Activated CD8-positive, alpha-beta memory T cell treated with anti-CD3 and anti-CD28 coated beads, Interleukin-2, amount 50 U/mL, for 24 hours (primary cell): ENCODE measurements around the gene LUM.
"Not testable (repeated sequence)": the region's sequence is repeated elsewhere in the genome, so short reads cannot be mapped to it uniquely, and the experiment has no call there.

Source experiments
- DNase-seq: peaks from one replicate; pipeline ENCODE4 v3.0.0-alpha.2; 2020; ENCODE audit errors: extremely low read depth

Gene LUM

DNA sequence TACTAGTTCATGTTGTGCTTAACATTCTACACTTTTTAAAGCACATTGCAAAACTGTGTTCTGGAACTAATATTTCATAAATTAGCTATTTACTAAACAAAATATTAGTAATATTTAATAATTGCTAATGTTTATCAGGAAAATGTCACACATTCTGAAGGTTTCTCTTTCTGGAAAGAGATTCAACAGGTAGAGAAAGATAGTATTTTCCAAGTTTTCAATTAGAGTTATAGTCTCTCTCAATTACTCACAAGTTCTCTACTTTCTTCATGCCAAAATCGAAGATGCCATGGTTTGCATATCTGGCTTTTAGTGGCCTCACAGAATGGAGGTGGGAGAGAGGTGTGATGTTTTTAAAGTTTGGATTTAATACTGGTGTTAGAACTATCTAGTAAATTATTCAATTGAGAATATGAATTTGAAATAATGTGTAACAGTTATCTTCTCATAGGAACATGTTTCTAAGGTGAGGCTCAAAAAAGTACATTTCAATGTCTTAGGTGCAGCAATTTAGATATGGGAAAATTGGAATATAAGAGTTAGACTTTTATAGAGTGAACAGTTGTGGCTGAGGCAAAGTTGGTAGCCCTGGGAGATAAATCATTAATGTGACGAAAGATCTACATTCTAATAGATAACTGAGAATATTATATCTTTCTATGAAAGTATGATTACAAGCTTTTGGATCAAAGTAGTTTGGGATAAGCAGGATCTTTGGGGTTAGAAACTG, 1.5 kb downstream of the LUM start:
- no peak for DNase-seq

DNA sequence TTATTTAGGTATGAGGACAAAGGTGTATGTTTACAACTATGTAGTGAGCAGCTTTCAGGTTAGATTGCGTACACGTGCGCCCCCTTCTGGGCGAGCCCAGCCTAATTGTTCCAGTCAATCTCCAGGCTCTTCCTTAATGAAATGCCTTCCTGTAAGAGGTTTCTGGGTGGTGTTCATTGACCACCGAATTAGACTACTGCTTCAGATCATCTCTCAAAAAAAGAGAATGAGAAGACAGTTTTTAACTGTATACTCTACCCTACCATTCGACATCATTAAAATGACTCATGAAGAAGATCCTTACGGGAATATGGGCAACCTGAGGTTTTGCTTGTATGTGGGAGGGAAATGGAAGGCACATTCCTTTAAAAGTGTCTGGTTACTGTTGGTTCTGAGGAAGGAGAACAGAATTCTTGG, 2.1 kb downstream of the LUM start:
- DNase-seq = no peak

DNA sequence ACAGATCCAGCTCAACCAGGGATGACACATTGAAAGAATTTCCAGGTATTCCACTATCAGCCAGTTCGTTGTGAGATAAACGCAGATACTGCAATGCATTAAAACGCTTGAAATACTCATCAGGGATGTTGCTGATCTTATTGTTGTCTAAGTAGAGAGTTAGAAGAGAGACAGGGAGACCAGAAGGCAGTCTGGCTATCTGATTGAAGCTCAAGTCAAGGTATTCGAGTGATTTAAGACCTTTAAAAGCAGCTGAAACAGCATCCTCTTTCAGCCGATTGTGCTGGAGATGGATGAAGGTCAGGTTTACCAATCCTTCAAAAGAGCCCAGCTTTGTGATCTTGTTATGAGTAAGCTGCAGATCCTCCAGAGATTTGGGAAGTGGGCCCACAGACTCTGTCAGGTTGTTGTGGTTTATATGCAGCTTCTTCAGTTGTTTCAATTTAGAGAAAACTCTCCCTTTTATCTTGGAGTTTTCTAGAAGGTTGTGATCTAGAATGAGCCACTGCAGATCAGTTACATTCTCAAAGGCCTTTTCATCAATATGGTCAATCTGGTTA, 3.0 kb downstream of the LUM start:
- DNase-seq = no peak

DNA sequence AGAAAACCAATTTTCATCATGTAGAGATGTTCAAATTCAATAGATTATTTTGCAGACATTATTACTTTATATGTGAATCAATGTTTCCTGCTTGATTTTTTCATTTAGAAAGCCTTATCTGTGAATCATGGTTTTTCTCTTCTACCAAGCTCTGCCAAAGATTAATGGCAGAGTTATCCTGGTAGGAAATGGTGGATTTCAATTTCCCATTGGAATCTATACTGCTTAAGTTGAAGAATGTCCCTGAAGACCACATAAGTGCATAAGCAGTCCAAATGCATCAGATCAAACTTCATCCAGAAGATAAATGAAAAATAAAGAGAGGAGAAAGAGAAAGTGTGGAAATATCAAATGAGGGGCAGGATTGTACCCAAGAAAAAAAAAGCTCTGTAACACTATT, 5.0 kb downstream of the LUM start:
- no peak for DNase-seq

DNA sequence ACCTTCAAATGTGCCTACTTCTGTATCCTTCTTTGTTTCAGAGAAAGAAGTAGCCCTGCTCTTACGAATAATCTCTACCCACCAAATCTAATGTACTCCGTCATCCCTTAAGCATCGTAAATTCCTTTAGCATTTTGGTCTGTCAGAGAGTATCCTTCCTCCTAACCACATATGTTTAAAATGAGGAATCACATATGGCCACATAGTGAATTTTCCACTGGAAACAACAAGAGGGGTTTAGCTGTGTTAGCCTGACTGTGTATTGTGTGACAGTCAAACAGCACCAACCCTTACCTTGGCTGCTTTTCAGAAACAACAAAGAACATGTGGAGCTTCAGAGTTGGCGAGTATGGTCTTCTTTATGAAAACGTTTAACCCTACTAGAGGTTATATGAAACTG, 5.5 kb downstream of the LUM start:
- no peak for DNase-seq

DNA sequence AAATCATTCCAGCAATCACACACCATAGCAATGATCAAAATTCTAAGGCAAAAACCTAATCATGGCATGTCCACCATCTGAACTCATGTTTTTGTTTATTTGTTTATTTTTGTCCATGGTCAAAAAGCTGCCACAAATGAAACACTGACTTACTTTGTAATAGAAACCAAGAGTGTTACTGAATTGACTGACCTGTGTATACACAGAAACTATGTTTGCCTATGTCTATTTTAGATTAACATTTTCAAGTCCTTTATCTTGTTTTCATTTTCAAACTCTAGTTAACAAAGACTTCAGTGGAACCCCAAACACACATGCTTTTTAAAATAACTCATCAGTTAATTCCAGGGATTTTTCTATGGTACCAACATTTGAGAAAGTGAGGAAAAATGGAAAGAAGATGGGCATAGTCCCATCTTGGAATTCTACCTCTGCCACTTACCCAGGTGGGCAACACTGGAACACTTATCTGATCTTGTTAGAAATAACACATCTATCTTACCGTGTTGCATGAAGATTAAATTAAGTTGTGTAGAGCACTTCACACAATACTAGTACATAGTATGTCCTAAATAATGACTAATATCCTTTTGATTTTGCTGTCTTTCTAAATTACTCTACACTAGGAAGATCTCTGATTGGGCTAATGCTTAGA, 6.4 kb downstream of the LUM start:
- DNase-seq = no peak

DNA sequence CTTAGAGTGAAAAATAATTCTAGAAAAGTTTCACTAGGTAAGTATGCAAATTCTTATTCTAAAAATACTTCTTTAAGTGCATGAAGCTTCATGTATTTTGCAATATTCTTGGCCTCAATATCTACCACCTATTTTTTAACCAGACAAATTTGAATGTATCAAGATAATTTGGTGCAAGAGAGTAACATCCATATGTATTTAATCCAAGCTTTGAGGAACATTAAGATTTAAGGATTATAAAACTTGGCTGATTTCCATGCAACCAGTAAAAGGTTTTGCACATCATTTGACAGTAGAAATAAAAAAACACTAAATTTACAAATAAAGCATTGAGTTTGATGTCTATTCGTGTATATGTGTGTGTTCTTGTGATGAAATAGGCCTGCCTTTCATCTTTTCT, 7.7 kb downstream of the LUM start:
- DNase-seq = no peak

DNA sequence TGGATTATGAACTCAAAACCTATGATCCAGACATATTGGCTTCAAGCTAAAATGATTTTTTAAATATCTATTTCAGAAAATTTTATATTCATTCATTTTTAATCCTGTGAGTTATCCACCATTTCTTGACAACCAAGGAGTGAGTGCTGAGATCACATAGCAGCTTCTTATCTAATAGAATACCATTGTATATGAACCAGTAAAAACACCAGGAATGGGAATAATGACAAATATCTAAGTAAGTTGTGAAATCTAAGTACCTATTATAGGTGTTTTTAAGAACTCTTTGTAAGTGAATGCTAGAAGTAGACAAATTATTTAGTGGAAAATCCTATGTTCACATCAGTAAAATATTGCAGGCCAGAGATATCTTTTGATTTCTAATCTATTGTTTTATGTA, 8.2 kb downstream of the LUM start:
- DNase-seq = no peak

DNA sequence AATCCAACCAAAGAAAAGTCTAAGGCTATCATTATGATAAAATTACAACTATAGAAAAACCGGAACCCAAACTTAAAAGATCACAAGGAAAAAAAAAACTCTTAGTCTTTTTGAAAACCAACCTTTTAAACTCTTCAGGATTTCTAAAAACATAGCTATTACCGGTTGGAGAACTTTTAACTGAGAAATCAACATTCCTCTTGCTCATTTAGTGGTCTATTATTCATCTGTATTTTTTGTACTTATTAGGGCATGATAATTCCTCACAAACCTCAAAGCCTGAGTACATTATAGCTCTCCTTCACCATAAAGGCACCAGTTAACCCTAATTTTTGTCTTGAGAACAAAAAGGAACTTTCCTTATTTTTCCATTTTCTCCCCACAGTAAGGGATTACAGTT, 10.4 kb downstream of the LUM start:
- no peak for DNase-seq

DNA sequence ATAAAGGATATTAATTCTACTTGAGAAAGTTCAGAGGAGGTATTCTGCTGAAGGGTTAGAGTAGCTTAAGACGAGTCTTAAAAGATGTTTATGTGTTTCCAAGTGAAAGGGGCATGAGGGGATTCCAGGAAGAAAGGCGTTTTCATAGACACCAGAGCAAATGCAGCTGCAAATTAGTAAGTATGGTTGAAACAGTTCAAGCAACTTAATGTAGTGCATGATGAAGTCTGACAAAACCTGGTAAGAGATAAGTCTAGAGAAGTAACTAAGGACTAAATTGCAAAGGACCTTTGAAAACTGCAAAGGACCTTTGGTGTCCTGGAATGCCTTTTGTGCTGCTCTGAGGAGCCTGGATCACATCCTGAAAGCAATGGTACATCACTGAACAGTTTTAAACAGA, 11.5 kb downstream of the LUM start:
- DNase-seq = no peak

DNA sequence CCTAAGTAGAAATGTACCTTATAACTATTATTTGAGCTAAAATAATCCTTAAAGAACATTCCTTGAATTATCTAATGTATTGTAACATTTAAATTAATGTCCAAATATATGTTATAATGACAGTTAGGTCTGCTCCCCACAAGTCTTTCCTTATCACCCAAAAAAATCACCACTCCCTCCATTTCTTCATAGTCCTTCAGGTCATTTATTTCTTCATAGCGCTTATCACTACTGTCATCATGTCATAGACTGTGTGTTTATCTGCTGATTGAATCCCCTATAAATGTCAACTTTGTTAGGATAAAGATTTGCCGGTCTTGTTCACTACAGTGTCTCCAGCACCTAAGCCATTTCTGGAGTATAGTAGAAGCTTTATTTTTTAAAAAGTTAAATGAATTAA, 12.0 kb downstream of the LUM start:
- no peak for DNase-seq

DNA sequence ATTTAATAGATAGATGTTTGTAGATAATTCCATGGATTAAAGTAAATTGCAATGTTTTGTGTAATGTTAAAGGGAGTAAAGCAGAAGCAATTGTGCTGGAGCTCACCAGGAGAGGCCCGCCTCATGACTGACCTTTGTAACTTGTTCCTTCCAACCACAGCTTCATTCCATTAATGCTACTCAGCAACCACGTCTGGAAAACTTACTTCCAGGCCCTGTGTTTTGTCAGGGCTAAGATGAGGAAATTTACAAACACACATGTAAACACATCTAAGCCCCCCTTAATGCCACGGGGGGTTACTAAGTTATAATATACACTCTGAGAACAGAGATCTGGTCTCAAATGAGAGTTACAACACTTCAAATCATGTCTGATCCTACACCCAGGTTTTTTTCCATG, 12.4 kb downstream of the LUM start:
- no peak for DNase-seq

DNA sequence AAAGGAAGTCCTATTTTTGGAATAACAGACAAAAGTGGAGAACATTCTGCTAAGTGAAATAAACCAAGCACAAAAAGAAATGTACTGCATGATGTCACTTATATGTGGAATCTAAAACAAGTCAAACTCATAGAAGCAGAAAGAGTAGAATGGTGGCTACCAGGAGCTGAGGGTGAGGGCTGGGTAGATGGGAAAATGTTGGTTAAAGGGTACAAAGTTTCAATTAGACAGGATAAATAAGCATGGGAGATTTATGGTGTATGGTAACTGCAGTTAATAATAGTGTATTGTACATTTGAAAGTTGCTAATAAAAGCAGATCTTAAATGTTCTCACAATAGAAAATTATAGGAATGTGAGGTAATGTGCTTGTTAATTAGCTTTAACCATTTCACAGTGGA, 12.8 kb downstream of the LUM start:
- no peak for DNase-seq

DNA sequence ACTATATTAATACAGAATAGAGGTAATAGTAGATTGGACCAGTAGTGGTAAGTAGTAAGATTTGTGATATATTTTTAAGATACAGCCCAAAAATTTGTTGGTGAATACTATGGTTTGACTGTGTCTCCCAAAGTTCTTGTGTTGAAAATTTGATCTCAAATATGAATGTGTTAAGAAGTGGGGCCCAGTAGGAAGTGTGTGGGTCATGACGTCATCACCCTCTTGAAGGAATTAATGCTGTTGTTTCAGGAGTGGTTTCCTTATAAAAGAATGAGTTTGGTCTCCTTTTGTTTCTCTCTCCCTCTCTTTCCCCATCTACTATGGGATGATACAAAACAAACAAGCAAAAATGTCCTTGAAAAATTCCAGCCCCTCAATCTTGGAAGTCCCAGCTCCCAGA, 16.3 kb downstream of the LUM start:
- DNase-seq = no peak

DNA sequence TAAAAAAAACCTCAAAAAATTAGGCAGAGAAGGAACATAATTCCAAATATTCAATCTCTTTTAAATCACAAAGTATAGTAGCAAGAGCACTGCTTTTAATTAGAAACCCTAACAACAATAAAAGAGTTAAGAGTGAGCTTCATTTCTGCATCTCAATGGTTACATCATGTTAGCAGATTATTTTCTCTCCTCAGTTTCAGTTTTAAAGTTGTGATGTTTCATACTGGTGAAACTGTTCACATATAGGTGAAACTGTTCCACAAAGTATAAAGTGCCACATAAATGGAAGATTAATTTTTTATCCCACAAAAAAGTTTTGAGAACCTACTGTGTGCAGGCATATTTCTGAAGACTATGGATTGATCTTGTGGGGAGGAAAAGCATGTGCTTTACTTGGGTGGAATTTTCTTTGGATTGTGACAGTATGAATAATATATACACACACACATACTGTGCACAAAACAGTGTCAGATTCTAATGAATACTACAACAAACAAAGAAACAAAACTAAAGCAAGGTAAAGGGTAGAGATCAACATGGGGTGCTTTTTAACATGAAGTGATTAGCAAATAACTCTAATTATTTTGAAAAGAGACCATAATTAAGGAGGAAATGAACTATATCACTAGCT, 17.1 kb downstream of the LUM start:
- DNase-seq = no peak

DNA sequence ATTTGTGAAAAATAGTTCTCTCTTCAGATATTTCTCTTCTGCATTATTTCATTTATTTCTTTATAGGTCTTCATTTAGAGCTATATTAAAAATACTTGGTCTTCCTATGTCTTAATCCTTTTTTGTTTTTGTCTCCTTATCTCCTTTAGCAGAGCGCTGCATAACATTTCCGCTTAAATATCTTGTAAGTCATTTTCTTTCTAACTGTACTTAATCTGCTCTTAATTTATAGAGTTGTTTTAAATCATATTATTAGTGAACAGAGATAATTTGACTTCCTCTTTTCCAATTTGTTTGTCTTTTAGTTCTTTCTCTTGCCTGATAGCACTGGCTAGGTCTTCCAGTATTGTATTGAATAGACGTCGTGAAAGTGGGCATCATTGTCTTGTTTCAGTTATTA, 18.0 kb downstream of the LUM start:
- no peak for DNase-seq

DNA sequence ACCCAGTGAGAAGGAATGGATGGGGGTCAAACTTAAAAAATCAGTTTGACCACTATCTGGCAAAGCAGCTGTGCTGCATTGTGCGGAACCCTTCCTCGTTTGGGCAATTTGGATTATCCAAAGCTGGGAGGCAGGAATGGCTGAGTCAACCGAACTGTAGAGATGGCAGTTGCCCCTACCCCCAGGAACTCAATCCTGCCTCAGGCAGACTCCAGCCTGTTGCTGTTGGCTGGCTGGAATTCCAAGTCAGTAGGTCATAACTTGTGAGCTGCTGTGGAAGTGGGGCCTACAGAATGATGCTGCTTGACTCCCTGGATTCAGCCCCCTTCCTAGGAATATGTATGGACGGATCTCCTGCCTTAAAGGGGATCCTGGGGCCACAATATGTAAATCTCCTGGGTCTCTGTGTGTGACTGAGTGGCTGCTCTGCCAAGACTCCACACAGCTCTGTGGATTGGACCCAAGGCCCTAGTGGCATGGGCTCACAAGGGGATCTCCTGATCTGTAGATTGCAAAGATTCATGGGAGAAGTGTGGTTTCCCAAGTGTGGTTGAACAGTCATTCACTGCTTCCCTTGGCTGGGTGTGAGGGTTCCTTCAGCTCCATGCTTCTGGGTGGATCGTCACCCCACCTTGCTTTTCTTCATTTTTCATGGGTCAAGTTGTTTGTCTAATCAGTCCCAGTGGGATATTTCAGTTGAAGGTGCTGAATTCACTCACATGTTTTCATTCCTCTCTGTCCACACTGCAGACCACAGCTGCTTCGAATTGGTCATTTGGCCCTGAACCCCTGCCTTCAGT, 19.2 kb downstream of the LUM start:
- no peak for DNase-seq

DNA sequence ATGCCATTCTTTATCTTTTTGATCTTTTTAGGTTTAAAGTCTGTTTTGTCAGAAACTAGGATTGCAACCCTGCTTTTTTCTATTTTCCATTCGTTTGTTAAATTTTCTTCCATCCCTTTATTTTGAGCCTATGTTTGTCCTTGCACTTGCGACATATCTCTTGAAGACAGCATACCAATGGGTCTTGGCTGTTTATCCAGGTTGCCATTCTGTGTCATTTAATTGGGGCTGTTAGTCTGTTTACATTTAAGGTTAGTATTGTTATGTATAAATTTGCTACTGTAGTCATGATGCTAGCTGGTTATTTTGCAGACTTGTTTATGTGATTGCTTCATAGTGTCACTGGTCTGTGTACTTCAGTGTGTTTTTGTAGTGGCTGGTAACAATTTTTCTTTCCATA, 21.3 kb downstream of the LUM start:
- DNase-seq = not testable (repeated sequence)

DNA sequence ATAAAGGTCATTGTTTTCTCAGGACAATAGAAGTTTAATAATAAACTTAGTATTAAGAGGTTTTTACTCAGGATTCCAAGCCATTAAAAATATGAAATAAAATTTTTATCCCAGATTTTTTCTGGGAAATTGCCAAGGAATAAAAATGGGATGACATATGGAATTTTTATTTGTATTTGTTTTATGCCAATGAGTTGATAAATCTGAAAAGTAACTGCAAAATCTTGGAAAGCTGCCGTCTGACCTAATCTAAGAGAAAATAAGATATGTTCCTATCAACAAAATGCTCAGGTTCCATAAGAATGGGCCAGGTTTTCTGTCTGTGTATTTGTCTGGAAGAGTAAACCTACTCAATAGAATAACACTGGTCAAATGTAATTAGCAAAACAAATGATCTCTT, 31.3 kb downstream of the LUM start:
- no peak for DNase-seq

DNA sequence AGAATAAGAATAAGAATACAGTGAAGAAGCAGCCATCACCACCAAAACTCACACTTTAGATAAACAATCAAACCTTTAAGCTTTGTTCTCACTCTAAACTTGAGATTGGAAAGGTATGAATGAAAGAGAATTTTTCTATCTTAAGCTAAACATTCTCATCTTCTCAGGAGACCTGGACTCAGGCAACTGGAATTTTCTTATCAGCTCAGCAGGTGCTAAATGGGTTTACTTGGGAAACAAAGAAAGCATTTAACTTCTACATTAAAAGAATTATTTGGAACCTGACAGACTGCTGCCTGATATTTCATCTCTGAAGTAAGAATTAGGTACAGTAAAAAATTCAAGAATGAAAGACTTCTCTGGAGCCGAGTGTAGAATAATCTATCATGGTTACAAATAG, 32.8 kb downstream of the LUM start:
- no peak for DNase-seq

DNA sequence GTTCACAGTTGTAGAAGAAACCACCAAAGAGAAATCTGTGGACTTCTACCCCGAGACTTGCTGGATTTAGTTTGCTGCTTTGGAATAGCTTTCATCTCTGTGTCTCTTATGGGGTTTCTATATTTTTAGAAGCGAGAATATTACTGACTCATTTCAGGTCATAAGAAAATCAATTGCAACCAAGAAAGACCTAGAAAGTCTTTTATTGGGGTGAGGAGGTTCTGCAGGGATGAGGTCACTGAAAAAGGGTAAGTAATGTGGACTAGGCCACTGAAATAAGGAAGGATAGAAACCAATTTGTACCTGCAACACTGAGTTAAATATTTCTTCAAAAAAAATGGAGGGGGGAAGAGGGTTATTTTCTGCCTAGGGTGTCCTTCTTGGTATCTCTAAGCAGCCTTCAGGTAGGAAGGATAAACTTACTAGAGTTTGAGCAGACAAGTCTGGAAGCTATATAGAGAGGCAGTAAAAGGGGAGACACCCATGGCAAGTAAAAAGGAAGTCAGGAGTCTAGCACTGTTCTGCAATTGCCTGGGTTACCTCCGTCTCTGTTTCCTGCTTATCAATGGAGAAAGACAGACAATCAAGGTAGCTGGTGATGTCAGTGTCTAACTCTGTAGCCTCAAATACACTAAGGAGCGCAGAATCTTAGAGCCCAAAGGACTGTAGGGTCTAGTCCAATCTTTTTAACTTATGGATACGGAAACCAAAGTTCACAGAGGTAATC, 33.9 kb downstream of the LUM start:
- DNase-seq = no peak

DNA sequence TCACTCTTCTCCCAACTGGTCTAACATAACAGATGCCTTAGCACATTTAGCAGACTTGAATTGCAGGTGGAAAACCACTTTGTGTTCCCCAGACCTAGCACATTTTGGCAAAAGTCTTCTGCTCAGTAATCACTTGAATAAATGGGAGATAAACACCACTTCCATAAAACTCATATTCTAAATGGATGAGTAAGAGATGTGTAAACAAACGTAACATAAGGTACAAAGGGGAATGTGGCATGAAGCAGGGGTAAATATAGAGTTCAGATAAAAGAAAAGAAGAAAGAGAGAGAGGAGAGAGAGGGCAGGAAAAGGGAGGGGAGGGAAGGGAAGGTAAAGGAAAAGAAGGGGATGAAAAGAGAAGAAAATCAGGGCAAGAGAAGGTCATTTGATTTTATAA, 36.4 kb downstream of the LUM start:
- no peak for DNase-seq
